ENCODE results near the gene CNTNAP2.

GRCh38 chr7:147869456-147869855, 1752.9 kb downstream of the CNTNAP2 start:
- TF ChIP-seq CTCF (IDR thresholded peaks at IDR 0.05 in 4 of 5, conservative IDR thresholded peaks at IDR 0.05 in 1 of 5), result no peak
- TF ChIP-seq POLR2A (IDR thresholded peaks at IDR 0.05), result no peak

Measured in gastrocnemius medialis (tissue), 4 donors.